ENCODE results near the gene HDX.
"Not testable (repeated sequence)": the region's sequence is repeated elsewhere in the genome, so short reads cannot be mapped to it uniquely, and the experiment has no call there.

Gene HDX

DNA sequence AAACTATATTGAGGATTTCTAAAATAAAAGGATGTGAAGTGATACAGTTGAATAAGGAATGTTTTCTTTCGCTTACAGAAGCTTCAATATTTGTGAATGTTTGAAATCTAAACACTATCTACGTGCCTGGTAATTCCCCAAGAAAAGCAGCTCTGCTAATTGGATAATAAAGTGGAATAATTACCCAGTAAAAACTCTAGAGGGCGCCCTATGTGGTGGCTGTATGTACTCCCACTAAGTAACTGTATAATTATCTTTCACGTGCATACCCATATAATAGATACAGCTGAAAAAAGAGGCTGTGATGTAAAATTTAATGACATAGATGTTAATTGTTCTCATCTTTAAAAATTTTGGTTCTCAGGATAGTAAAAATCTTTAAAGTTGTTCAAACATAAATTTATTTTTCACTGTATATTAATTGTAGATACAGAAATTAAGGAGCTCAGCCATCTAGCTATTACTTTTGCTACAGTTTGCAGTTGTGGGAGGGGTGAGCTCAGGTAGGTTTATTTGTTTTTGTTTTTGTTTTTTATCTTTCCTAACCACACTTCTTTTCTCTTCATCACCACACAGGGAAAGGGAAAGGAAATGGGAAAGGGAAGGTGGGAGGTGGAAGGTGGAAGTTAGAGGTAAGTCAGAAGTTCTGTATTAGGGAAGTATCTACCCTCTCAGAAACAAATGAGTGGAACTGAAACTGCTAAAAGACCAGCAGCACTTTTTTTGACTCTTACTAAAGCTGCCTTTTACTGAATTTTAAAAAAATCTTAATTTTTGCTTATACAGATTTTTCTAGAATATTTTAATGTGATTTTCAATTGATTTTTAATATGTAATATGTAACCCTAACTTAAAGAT lies 162.5 kb downstream of the HDX start:
- DNase-seq (ENCODE audit: low read depth in 4 of 4, low spot score in 1 of 4), result no peak

DNA sequence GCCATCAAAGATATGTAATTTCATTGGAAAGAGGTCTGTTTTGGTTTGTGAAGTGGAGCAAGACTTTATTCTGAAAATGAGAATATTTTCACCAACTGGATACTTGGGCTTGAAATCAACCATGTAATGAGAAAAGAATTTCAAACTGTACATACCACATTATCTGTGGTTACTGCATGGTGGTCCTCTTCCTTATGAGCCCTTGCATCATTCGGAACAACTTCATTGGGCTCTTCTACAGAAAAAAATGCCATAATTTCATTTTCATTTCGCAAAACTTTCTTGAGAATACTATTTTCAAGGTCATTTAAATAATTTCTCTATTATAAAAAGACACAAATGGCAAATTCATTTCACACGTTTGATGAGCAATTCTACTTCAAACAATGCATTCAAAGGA lies 165.6 kb downstream of the HDX start:
- DNase-seq (ENCODE audit: low read depth in 4 of 4, low spot score in 1 of 4), result no peak

GRCh38 chrX:84335121-84335520 lies 167.1 kb downstream of the HDX start:
- DNase-seq (ENCODE audit: low read depth in 4 of 4, low spot score in 1 of 4), result no peak

DNA sequence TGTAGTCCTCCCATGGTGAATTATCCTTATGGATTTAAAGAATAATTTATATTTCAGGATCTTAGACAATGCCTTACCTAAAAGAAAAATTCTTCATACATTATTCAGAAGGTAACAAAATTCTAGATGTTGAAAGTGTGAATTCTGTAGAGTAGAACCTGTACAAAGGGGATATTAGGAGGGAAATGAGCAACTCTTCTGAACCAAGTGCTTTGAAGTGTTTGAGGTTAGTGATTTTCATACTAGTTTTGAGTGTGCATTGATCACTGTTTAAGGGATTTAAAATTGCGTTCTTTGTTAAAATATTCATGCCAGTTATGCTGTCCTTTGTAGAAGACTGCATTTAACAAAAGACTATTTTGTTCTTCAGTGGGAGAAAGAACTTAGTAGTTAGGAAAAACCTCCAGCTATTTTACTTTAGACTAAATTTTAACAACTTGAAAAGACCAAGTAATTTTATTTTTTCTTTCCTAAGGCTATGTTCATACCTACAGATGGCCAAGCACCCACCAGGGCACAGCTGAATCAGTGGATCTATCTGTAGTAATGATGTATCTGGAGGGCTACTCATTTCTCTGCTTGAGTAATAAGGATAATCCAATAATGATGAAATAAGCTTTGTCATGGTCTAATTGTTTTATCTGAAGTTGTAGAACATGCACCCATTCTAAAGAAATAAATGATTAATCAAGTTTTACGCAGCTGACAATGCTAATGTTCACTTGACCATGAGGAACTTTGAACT lies 180.0 kb downstream of the HDX start:
- DNase-seq (ENCODE audit: low read depth in 4 of 4, low spot score in 1 of 4), result no peak

DNA sequence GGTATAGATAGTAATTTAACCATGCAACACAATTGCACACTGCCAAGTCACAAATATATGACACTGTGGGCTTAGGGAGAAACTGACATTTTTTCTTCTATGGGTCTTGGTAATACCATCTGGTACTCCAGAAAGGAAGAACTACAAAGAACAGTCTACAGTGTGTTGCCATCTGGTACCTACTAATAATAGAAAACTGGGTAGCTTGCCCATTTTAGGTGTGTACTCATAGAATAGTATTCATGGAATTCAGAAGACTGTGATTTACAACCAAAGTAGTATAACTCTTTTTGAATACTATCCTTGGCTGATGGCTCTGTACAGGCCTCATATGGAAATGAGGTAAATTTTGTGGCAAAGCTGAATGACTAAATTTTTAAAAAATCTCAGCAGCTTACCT lies 181.6 kb downstream of the HDX start:
- DNase-seq (ENCODE audit: low read depth in 4 of 4, low spot score in 1 of 4), result no peak

DNA sequence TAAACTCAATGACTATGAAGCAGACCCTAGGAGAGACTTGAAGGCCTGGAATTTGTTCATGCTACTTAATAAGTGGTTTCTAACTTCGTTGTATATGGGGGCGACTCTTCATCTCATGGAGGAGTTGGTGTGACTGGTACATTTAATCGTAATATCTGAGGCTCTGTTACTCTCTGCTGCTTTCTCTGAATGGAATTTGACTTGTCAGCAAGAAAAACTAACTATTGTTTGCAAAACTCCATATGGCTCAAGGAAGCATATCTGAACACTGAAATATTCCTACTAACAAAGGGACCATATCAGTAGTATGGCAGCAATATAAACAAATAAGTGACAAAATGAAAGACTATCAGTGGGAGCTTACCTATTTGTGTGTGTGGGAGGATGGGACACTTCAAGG lies 182.2 kb downstream of the HDX start:
- no peak for DNase-seq (ENCODE audit: low read depth in 4 of 4, low spot score in 1 of 4)

DNA sequence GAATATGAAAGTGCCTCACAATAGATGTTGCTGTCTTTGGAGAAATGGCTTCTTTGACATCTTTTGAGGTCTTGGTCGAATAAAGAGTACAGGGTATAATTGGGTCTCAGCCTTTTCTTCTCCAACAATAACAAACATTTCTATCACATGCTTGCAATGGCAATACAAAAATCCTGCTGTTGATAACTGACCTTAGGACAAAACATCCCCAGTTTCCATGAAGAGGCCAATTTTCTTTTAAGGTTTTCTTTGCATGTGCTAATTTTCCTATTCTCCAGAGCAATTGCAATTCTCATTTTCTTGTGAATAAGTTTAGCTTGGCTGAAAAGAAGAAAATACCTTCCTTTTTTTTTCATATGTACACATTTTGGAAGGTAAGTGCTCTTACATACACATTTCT lies 183.6 kb downstream of the HDX start:
- DNase-seq (ENCODE audit: low read depth in 4 of 4, low spot score in 1 of 4), result no peak

GRCh38 chrX:84315946-84316345 lies 186.3 kb downstream of the HDX start:
- DNase-seq (ENCODE audit: low read depth in 4 of 4, low spot score in 1 of 4), result not testable (repeated sequence)
